ENCODE measurements around the gene CCN6.

Gene CCN6

GRCh38 chr6:112054001-112054400 lies at the start of gene CCN6:
Gene CCN6 (plus strand): TSS chr6:112054104. CDS start chr6:112054358, 254 bp downstream.
- Histone ChIP-seq H3K27ac (ENCODE audit: low read depth, low read length) (no peak within 1 kb of the TSS), H3K9ac (ENCODE audit: low read depth in 1 of 2, low read length in 2 of 2) (no peak within 1 kb of the TSS), H3K9me3 (ENCODE audit: control insufficient read depth in 1 of 2, low read length in 2 of 2) (no peaks in the 10 kb centered on the region), H3K27me3 (ENCODE audit: control insufficient read depth in 1 of 2, insufficient read depth in 2 of 2, low read length in 2 of 2) (no peaks in the 10 kb centered on the region), H3K4me1 (ENCODE audit: control insufficient read depth in 1 of 2, insufficient read depth in 2 of 2, low read length in 2 of 2) (no peaks in the 10 kb centered on the region), H3K36me3 (ENCODE audit: control insufficient read depth in 1 of 2, insufficient read depth in 2 of 2, low read length in 2 of 2) (no peaks in the 10 kb centered on the region), H3K4me3 (ENCODE audit: low read depth in 1 of 2, low read length in 2 of 2) (no peak within 1 kb of the TSS)

- H3K4me3 ChIP-seq (ENCODE audit: low read depth in 1 of 2, low read length in 2 of 2): no peak overlapping the region
- H3K27me3 ChIP-seq (ENCODE audit: control insufficient read depth in 1 of 2, insufficient read depth in 2 of 2, low read length in 2 of 2): no peaks in the 10 kb centered on the region
- H3K27ac ChIP-seq (ENCODE audit: low read depth, low read length): no peak overlapping the region
- H3K4me1 ChIP-seq (ENCODE audit: control insufficient read depth in 1 of 2, insufficient read depth in 2 of 2, low read length in 2 of 2): no peaks in the 10 kb centered on the region
- no peaks in the 10 kb centered on the region for H3K36me3 ChIP-seq (ENCODE audit: control insufficient read depth in 1 of 2, insufficient read depth in 2 of 2, low read length in 2 of 2)
- no peaks in the 10 kb centered on the region for H3K9me3 ChIP-seq (ENCODE audit: control insufficient read depth in 1 of 2, low read length in 2 of 2)
- no peak overlapping the region for H3K9ac ChIP-seq (ENCODE audit: low read depth in 1 of 2, low read length in 2 of 2)
These were observed 49.5 kb upstream of the CCN6 start for GRCh38 chr6:112004201-112005012.

- no peak overlapping the region for H3K9ac ChIP-seq (ENCODE audit: low read depth in 1 of 2, low read length in 2 of 2)
- no peaks in the 10 kb centered on the region for H3K36me3 ChIP-seq (ENCODE audit: control insufficient read depth in 1 of 2, insufficient read depth in 2 of 2, low read length in 2 of 2)
- no peaks in the 10 kb centered on the region for H3K9me3 ChIP-seq (ENCODE audit: control insufficient read depth in 1 of 2, low read length in 2 of 2)
- no peak overlapping the region for H3K4me3 ChIP-seq (ENCODE audit: low read depth in 1 of 2, low read length in 2 of 2)
- H3K4me1 ChIP-seq (ENCODE audit: control insufficient read depth in 1 of 2, insufficient read depth in 2 of 2, low read length in 2 of 2): no peaks in the 10 kb centered on the region
- H3K27me3 ChIP-seq (ENCODE audit: control insufficient read depth in 1 of 2, insufficient read depth in 2 of 2, low read length in 2 of 2): no peaks in the 10 kb centered on the region
- H3K27ac ChIP-seq (ENCODE audit: low read depth, low read length): no peak overlapping the region
These were observed 48.9 kb upstream of the CCN6 start for GRCh38 chr6:112005013-112005371.

GRCh38 chr6:112007254-112007653 lies 46.6 kb upstream of the CCN6 start:
- no peaks in the 10 kb centered on the region for H3K27me3 ChIP-seq (ENCODE audit: control insufficient read depth in 1 of 2, insufficient read depth in 2 of 2, low read length in 2 of 2)
- H3K4me3 ChIP-seq (ENCODE audit: low read depth in 1 of 2, low read length in 2 of 2): no peak overlapping the region
- no peaks in the 10 kb centered on the region for H3K9me3 ChIP-seq (ENCODE audit: control insufficient read depth in 1 of 2, low read length in 2 of 2)
- no peaks in the 10 kb centered on the region for H3K4me1 ChIP-seq (ENCODE audit: control insufficient read depth in 1 of 2, insufficient read depth in 2 of 2, low read length in 2 of 2)
- H3K27ac ChIP-seq (ENCODE audit: low read depth, low read length): no peak overlapping the region
- no peak overlapping the region for H3K9ac ChIP-seq (ENCODE audit: low read depth in 1 of 2, low read length in 2 of 2)
- no peaks in the 10 kb centered on the region for H3K36me3 ChIP-seq (ENCODE audit: control insufficient read depth in 1 of 2, insufficient read depth in 2 of 2, low read length in 2 of 2)

- no peak overlapping the region for H3K4me3 ChIP-seq (ENCODE audit: low read depth in 1 of 2, low read length in 2 of 2)
- H3K4me1 ChIP-seq (ENCODE audit: control insufficient read depth in 1 of 2, insufficient read depth in 2 of 2, low read length in 2 of 2): no peaks in the 10 kb centered on the region
- no peaks in the 10 kb centered on the region for H3K9me3 ChIP-seq (ENCODE audit: control insufficient read depth in 1 of 2, low read length in 2 of 2)
- no peaks in the 10 kb centered on the region for H3K27me3 ChIP-seq (ENCODE audit: control insufficient read depth in 1 of 2, insufficient read depth in 2 of 2, low read length in 2 of 2)
- no peak overlapping the region for H3K27ac ChIP-seq (ENCODE audit: low read depth, low read length)
- H3K9ac ChIP-seq (ENCODE audit: low read depth in 1 of 2, low read length in 2 of 2): no peak overlapping the region
- no peaks in the 10 kb centered on the region for H3K36me3 ChIP-seq (ENCODE audit: control insufficient read depth in 1 of 2, insufficient read depth in 2 of 2, low read length in 2 of 2)
These were observed 46.1 kb upstream of the CCN6 start for GRCh38 chr6:112007805-112008204.

GRCh38 chr6:112008482-112008881 lies 45.4 kb upstream of the CCN6 start:
- Histone ChIP-seq H3K9ac (ENCODE audit: low read depth in 1 of 2, low read length in 2 of 2) (no peak overlapping the region), H3K27ac (ENCODE audit: low read depth, low read length) (no peak overlapping the region), H3K27me3 (ENCODE audit: control insufficient read depth in 1 of 2, insufficient read depth in 2 of 2, low read length in 2 of 2) (no peaks in the 10 kb centered on the region), H3K4me1 (ENCODE audit: control insufficient read depth in 1 of 2, insufficient read depth in 2 of 2, low read length in 2 of 2) (no peaks in the 10 kb centered on the region), H3K36me3 (ENCODE audit: control insufficient read depth in 1 of 2, insufficient read depth in 2 of 2, low read length in 2 of 2) (no peaks in the 10 kb centered on the region), H3K4me3 (ENCODE audit: low read depth in 1 of 2, low read length in 2 of 2) (no peak overlapping the region), H3K9me3 (ENCODE audit: control insufficient read depth in 1 of 2, low read length in 2 of 2) (no peaks in the 10 kb centered on the region)

GRCh38 chr6:112010328-112010727 lies 43.6 kb upstream of the CCN6 start:
- no peaks in the 10 kb centered on the region for H3K9me3 ChIP-seq (ENCODE audit: control insufficient read depth in 1 of 2, low read length in 2 of 2)
- no peak overlapping the region for H3K9ac ChIP-seq (ENCODE audit: low read depth in 1 of 2, low read length in 2 of 2)
- H3K27me3 ChIP-seq (ENCODE audit: control insufficient read depth in 1 of 2, insufficient read depth in 2 of 2, low read length in 2 of 2): no peaks in the 10 kb centered on the region
- H3K4me3 ChIP-seq (ENCODE audit: low read depth in 1 of 2, low read length in 2 of 2): no peak overlapping the region
- H3K27ac ChIP-seq (ENCODE audit: low read depth, low read length): no peak overlapping the region
- H3K36me3 ChIP-seq (ENCODE audit: control insufficient read depth in 1 of 2, insufficient read depth in 2 of 2, low read length in 2 of 2): no peaks in the 10 kb centered on the region
- H3K4me1 ChIP-seq (ENCODE audit: control insufficient read depth in 1 of 2, insufficient read depth in 2 of 2, low read length in 2 of 2): no peaks in the 10 kb centered on the region

GRCh38 chr6:112013051-112013450 lies 40.9 kb upstream of the CCN6 start:
- Histone ChIP-seq H3K9ac (ENCODE audit: low read depth in 1 of 2, low read length in 2 of 2) (no peak overlapping the region), H3K27me3 (ENCODE audit: control insufficient read depth in 1 of 2, insufficient read depth in 2 of 2, low read length in 2 of 2) (no peaks in the 10 kb centered on the region), H3K36me3 (ENCODE audit: control insufficient read depth in 1 of 2, insufficient read depth in 2 of 2, low read length in 2 of 2) (no peaks in the 10 kb centered on the region), H3K9me3 (ENCODE audit: control insufficient read depth in 1 of 2, low read length in 2 of 2) (no peaks in the 10 kb centered on the region), H3K4me3 (ENCODE audit: low read depth in 1 of 2, low read length in 2 of 2) (no peak overlapping the region), H3K4me1 (ENCODE audit: control insufficient read depth in 1 of 2, insufficient read depth in 2 of 2, low read length in 2 of 2) (no peaks in the 10 kb centered on the region), H3K27ac (ENCODE audit: low read depth, low read length) (no peak overlapping the region)

- Histone ChIP-seq H3K4me1 (ENCODE audit: control insufficient read depth in 1 of 2, insufficient read depth in 2 of 2, low read length in 2 of 2) (peaks cover 0 to 7% of the 10 kb centered on the region in 2 donors), H3K9me3 (ENCODE audit: control insufficient read depth in 1 of 2, low read length in 2 of 2) (no peaks in the 10 kb centered on the region), H3K27me3 (ENCODE audit: control insufficient read depth in 1 of 2, insufficient read depth in 2 of 2, low read length in 2 of 2) (no peaks in the 10 kb centered on the region), H3K9ac (ENCODE audit: low read depth in 1 of 2, low read length in 2 of 2) (no peak overlapping the region), H3K36me3 (ENCODE audit: control insufficient read depth in 1 of 2, insufficient read depth in 2 of 2, low read length in 2 of 2) (no peaks in the 10 kb centered on the region), H3K27ac (ENCODE audit: low read depth, low read length) (no peak overlapping the region), H3K4me3 (ENCODE audit: low read depth in 1 of 2, low read length in 2 of 2) (no peak overlapping the region)
These were observed 39.4 kb upstream of the CCN6 start for GRCh38 chr6:112014483-112014882.

GRCh38 chr6:112015725-112016124 lies 38.2 kb upstream of the CCN6 start:
- H3K4me3 ChIP-seq (ENCODE audit: low read depth in 1 of 2, low read length in 2 of 2): no peak overlapping the region
- no peak overlapping the region for H3K9ac ChIP-seq (ENCODE audit: low read depth in 1 of 2, low read length in 2 of 2)
- no peaks in the 10 kb centered on the region for H3K27me3 ChIP-seq (ENCODE audit: control insufficient read depth in 1 of 2, insufficient read depth in 2 of 2, low read length in 2 of 2)
- peaks cover 0 to 10% of the 10 kb centered on the region in 2 donors for H3K4me1 ChIP-seq (ENCODE audit: control insufficient read depth in 1 of 2, insufficient read depth in 2 of 2, low read length in 2 of 2)
- no peaks in the 10 kb centered on the region for H3K36me3 ChIP-seq (ENCODE audit: control insufficient read depth in 1 of 2, insufficient read depth in 2 of 2, low read length in 2 of 2)
- H3K27ac ChIP-seq (ENCODE audit: low read depth, low read length): no peak overlapping the region
- H3K9me3 ChIP-seq (ENCODE audit: control insufficient read depth in 1 of 2, low read length in 2 of 2): no peaks in the 10 kb centered on the region
